Endothelial cell of umbilical vein (primary cell): ENCODE measurements around the gene MTCL1. TPM values are rescaled to one million over a fixed set of nuclear protein-coding genes. Genes with fewer than 3 reads are reported as not detected.
A peak's percentile ranks its signal among the peaks of the same experiment; 100 is the strongest.

Experiments
- BruUV-seq: library from RNA; stranded (reverse); fragments of 400-500 nt; replicated peaks from 2 replicates; lab custom pipeline; 2021; lab: Mats Ljungman, UMichigan
- CTCF ChIA-PET: fragments of 300-600, 350-600 bp; sonication (Branson Sonifier 250); formaldehyde crosslinking; loops from one replicate; lab custom pipeline; 2021; ENCODE audit warnings: antibody characterized with exemption, inconsistent platforms; lab: Charles Lee
- POLR2A ChIA-PET: fragments of 300-600, 350-600 bp; sonication (Branson Sonifier 250); formaldehyde crosslinking; loops from one replicate; lab custom pipeline; 2021; ENCODE audit warnings: antibody characterized with exemption, inconsistent platforms; lab: Charles Lee
- DNase-seq: peaks from one replicate; pipeline ENCODE4 v3.0.0-alpha.2; 2011; ENCODE audit warnings: low read depth, low spot score
- FAIRE-seq: peaks from 2 replicates; lab custom pipeline; 2011; peaks lifted over from hg19 to GRCh38; lab: Jason Lieb, UNC
- H2AFZ ChIP-seq: 2 replicates; pipeline ENCODE4 v1.6.0; 2012; ENCODE audit warnings: low read depth, low read length, control low read depth, inconsistent platforms
- H3K27ac ChIP-seq: 2 replicates; pipeline ENCODE4 v1.5.1; 2011; ENCODE audit warnings: low read depth, mild to moderate bottlenecking, control low read depth, low read length, moderate library complexity; ENCODE audit not compliant: insufficient read depth
- H3K27me3 ChIP-seq, 2 experiments: 2 replicates each; pipeline versions ENCODE4 v1.6.0 to v1.6.1; 2011; ENCODE audit warnings: low read length in 2 of 2, mixed read lengths in 1 of 2; ENCODE audit not compliant: control insufficient read depth in 2 of 2, insufficient read depth in 2 of 2
- H3K36me3 ChIP-seq, 2 experiments: 2 replicates in 1 of 2; 3 replicates in 1 of 2; pipeline ENCODE4 v1.5.1; 2011; ENCODE audit warnings: low read length in 2 of 2, mild to moderate bottlenecking in 1 of 2, moderate library complexity in 1 of 2; ENCODE audit not compliant: control insufficient read depth in 2 of 2, insufficient read depth in 2 of 2; ENCODE audit errors: extremely low read depth in 1 of 2
- H3K4me1 ChIP-seq: 3 replicates; pipeline ENCODE4 v1.5.1; 2011; ENCODE audit warnings: mild to moderate bottlenecking, low read length; ENCODE audit not compliant: control insufficient read depth, insufficient read depth; ENCODE audit errors: extremely low read depth
- H3K4me2 ChIP-seq: 2 replicates; pipeline ENCODE4 v1.6.1; 2011; ENCODE audit warnings: low read length, control low read depth, mixed read lengths; ENCODE audit not compliant: insufficient read depth
- H3K4me3 ChIP-seq, 3 experiments: fragments of 200-600 bp in 1 of 3; sonication (generic), shearing (Covaris generic) in 1 of 3; replicated peaks in 1 of 3; 2 replicates each; pipeline ENCODE4 v1.5.1; 2011 to 2016; ENCODE audit warnings: control low read depth in 3 of 3, low read length in 3 of 3, mild to moderate bottlenecking in 2 of 3, inconsistent platforms in 1 of 3, low read depth in 1 of 3, moderate library complexity in 1 of 3; ENCODE audit not compliant: insufficient read depth in 1 of 3
- H3K79me2 ChIP-seq: 2 replicates; pipeline ENCODE4 v1.6.0; 2012; ENCODE audit warnings: low read length, inconsistent platforms; ENCODE audit not compliant: control insufficient read depth, insufficient read depth
- H3K9ac ChIP-seq: replicated peaks from 2 replicates; pipeline ENCODE3; 2011; ENCODE audit warnings: low read length, control low read depth; ENCODE audit not compliant: insufficient read depth; ENCODE audit errors: extremely low read depth
- H3K9me1 ChIP-seq: replicated peaks from 3 replicates; pipeline ENCODE4 v1.6.0; 2011; ENCODE audit warnings: mild to moderate bottlenecking, low read length; ENCODE audit not compliant: control insufficient read depth, insufficient read depth; ENCODE audit errors: extremely low read depth
- H3K9me3 ChIP-seq: replicated peaks from 2 replicates; pipeline ENCODE4 v1.5.1; 2012; ENCODE audit warnings: low read length, inconsistent platforms; ENCODE audit not compliant: control insufficient read depth, insufficient read depth
- H4K20me1 ChIP-seq: replicated peaks from 2 replicates; pipeline ENCODE3; 2011; ENCODE audit warnings: mild to moderate bottlenecking, low read length; ENCODE audit not compliant: control insufficient read depth, insufficient read depth; ENCODE audit errors: extremely low read depth
- CTCF ChIP-seq, 2 donors: IDR thresholded peaks; 1 replicate in 1 of 2; 2 replicates in 1 of 2; pipeline ENCODE4 v1.5.1; 2011; ENCODE audit warnings: low read length in 2 of 2, mild to moderate bottlenecking in 2 of 2, moderate library complexity in 2 of 2, control low read depth in 1 of 2, inconsistent platforms in 1 of 2, low read depth in 1 of 2; ENCODE audit not compliant: insufficient read depth in 1 of 2; ENCODE audit errors: extremely low read depth in 1 of 2
- EZH2 ChIP-seq: IDR thresholded peaks from 2 replicates; pipeline ENCODE4 v1.6.1; 2012; ENCODE audit warnings: borderline replicate concordance, low read depth, mild to moderate bottlenecking, moderate library complexity, low read length, inconsistent platforms; ENCODE audit not compliant: severe bottlenecking
- FOS ChIP-seq: IDR thresholded peaks from 2 replicates; pipeline ENCODE4 v1.6.1; 2011; ENCODE audit warnings: mild to moderate bottlenecking, low read length, moderate library complexity, borderline replicate concordance; ENCODE audit not compliant: insufficient read depth
- GATA2 ChIP-seq: IDR thresholded peaks from 2 replicates; pipeline ENCODE4 v1.7.0; 2011; ENCODE audit warnings: low read depth, mild to moderate bottlenecking, moderate library complexity, mixed read lengths, low read length; ENCODE audit not compliant: insufficient read length, insufficient read depth
- JUN ChIP-seq: IDR thresholded peaks from 2 replicates; pipeline ENCODE4 v1.6.1; 2011; ENCODE audit warnings: borderline replicate concordance, low read depth; ENCODE audit not compliant: insufficient read length, insufficient read depth
- MAX ChIP-seq: IDR thresholded peaks from 2 replicates; pipeline ENCODE4 v1.6.1; 2011; ENCODE audit not compliant: insufficient read depth, insufficient read length
- MYC ChIP-seq: IDR thresholded peaks from one replicate; pipeline ENCODE4 v1.6.1; 2011; ENCODE audit warnings: mild to moderate bottlenecking, low read depth, low read length
- POLR2A ChIP-seq: IDR thresholded peaks from 2 replicates; pipeline ENCODE4 v1.6.1; 2012; ENCODE audit warnings: low read depth, mild to moderate bottlenecking, control low read depth, low read length
- POLR2AphosphoS5 ChIP-seq: IDR thresholded peaks from 2 replicates; pipeline ENCODE4 v1.6.1; 2012; ENCODE audit warnings: low read depth, mild to moderate bottlenecking, control low read depth, low read length, moderate library complexity; ENCODE audit not compliant: insufficient read depth
- dilution Hi-C: fragments of 300-500 bp; cut with MboI; formaldehyde crosslinking; loops from one replicate; pipeline ENCODE4 v1.15.0; 2019; ENCODE audit warnings: low sequenced_read_pairs; ENCODE audit not compliant: extremely low pct_ligation_motif_present
- intact Hi-C: fragments of 100-400 bp; cut with micrococcal nuclease; formaldehyde crosslinking; loops from one replicate; pipeline ENCODE4 v1.10.0; 2022
- polyA plus RNA-seq, 4 experiments: library from polyadenylated mRNA; depleted of rRNA in 3 of 4; stranded (reverse) in 3 of 4; unstranded in 1 of 4; fragments of >200 nt; gene quantifications; 2 replicates each; pipeline versions ENCODE4 v1.2.1 to v1.2.3, GENCODE V29; 2011 to 2012; ENCODE audit warnings: missing spikeins in 1 of 4
- total RNA-seq: library from RNA; stranded (reverse); gene quantifications from 2 replicates; pipeline ENCODE4 v1.2.3, GENCODE V29; 2021

MTCL1 gene
- total and polyA plus RNA-seq, 2 donors (not counting 3 experiments of a cell fraction or from before 2014, with no cell fraction given) = 11.9 to 75.7 TPM

GRCh38 chr18:8747440-8747937 is 42.1 kb downstream of the MTCL1 start:
- intact Hi-C loops (loop anchor here (1.0 to 5.0 kb wide), 3 partner anchors 17 to 50 kb away; partner anchors contain the start of gene MTCL1), dilution Hi-C loops (no loop called here)
- BruUV-seq = no TSS peak
- H3K9me1 ChIP-seq = no peaks in the 10 kb centered on the region
- peak; percentile 74 for DNase-seq
- H3K9me3 ChIP-seq = no peaks in the 10 kb centered on the region
- peaks cover 59% of the 10 kb centered on the region for H3K4me1 ChIP-seq
- H4K20me1 ChIP-seq = no peaks in the 10 kb centered on the region
- FAIRE-seq = peak; percentile 98
- CTCF ChIA-PET = interaction anchor here (0.6 to 1.8 kb wide), 9 partner anchors 16 to 236 kb away, joined by 3 to 8 read pairs (median 3); partner anchors contain the start of gene MTCL1
- peak overlapping the region; percentile 43 for H3K4me2 ChIP-seq
- H3K36me3 ChIP-seq = no peaks in the 10 kb centered on the region
- H3K27ac ChIP-seq = peak overlapping the region; percentile 75
- H3K79me2 ChIP-seq = peaks cover 62% of the 10 kb centered on the region
- H3K4me3 ChIP-seq = no peak overlapping the region
- no peaks in the 10 kb centered on the region for H3K27me3 ChIP-seq
- TF ChIP-seq POLR2A (peak; percentile 39), POLR2AphosphoS5 (peak; percentile 75), MYC (no peak), FOS (peak; percentile 45), CTCF (IDR thresholded peaks at IDR 0.05; ENCODE audit: extremely low read depth in 1 of 2, insufficient read depth in 1 of 2, low read depth in 1 of 2, low read length in 2 of 2) (no peak), JUN (no peak), EZH2 (no peak), MAX (no peak), GATA2 (peak; percentile 12)
- H3K9ac ChIP-seq = peak overlapping the region; percentile 20
- POLR2A ChIA-PET = interaction anchor here (0.7 to 1.1 kb wide), 3 partner anchors 13 to 40 kb away, joined by 3 to 5 read pairs (median 4); no protein-coding TSS in a partner anchor
- H2AFZ ChIP-seq = peak overlapping the region; percentile 70
